OCI-LY7 (cell line): ENCODE measurements around the gene PCDH9. TPM values are rescaled to one million over a fixed set of nuclear protein-coding genes. Genes with fewer than 3 reads are reported as not detected.

Experiments
- BruUV-seq: library from RNA; stranded (reverse); fragments of 400-500 nt; replicated peaks from 2 replicates; lab custom pipeline; 2021; lab: Mats Ljungman, UMichigan
- CTCF ChIA-PET: fragments of 300-600 bp; sonication (Branson Sonifier 250); formaldehyde crosslinking; loops from one replicate; lab custom pipeline; 2022; ENCODE audit warnings: antibody characterized with exemption; ENCODE audit not compliant: unreplicated experiment; lab: Charles Lee
- POLR2A ChIA-PET: fragments of 300-600 bp; sonication (Branson Sonifier 250); formaldehyde crosslinking; loops from one replicate; lab custom pipeline; 2022; ENCODE audit warnings: antibody characterized with exemption; lab: Charles Lee
- DNase-seq: peaks from one replicate; pipeline ENCODE4 v3.0.0-alpha.2; 2015; ENCODE audit warnings: low spot score
- H2AFZ ChIP-seq: fragments of 200-600 bp; sonication (generic), shearing (Covaris generic); 2 replicates; pipeline ENCODE4 v1.6.1; 2014; ENCODE audit warnings: mild to moderate bottlenecking, antibody characterized with exemption, low read length, moderate library complexity
- H3K27ac ChIP-seq: fragments of 200-600 bp; sonication (generic); 2 replicates; pipeline ENCODE4 v1.5.1; 2014; ENCODE audit warnings: mixed run types, low read depth, mild to moderate bottlenecking, moderate library complexity, low read length, inconsistent platforms; ENCODE audit not compliant: poor library complexity, severe bottlenecking
- H3K36me3 ChIP-seq: fragments of 200-600 bp; sonication (generic); 2 replicates; pipeline ENCODE4 v1.6.1; 2014; ENCODE audit warnings: mild to moderate bottlenecking, antibody characterized with exemption, low read length, moderate library complexity, mixed read lengths; ENCODE audit not compliant: insufficient read depth
- H3K4me1 ChIP-seq: fragments of 200-600 bp; sonication (generic); 2 replicates; pipeline ENCODE4 v1.5.1; 2014; ENCODE audit warnings: mild to moderate bottlenecking, low read length; ENCODE audit not compliant: insufficient read depth, poor library complexity, severe bottlenecking
- H3K4me2 ChIP-seq: fragments of 200-600 bp; sonication (generic); 2 replicates; pipeline ENCODE4 v1.6.1; 2014; ENCODE audit warnings: mild to moderate bottlenecking, low read length
- H3K4me3 ChIP-seq: fragments of 200-600 bp; sonication (generic); 2 replicates; pipeline ENCODE4 v1.5.1; 2014; ENCODE audit warnings: mild to moderate bottlenecking, low read depth, low read length; ENCODE audit not compliant: poor library complexity, severe bottlenecking
- H3K79me2 ChIP-seq: fragments of 200-600 bp; sonication (generic); 2 replicates; pipeline ENCODE4 v1.6.1; 2016; ENCODE audit warnings: low read depth, mild to moderate bottlenecking, low read length, moderate library complexity, mixed read lengths; ENCODE audit not compliant: insufficient read depth
- H3K9me2 ChIP-seq: fragments of 200-600 bp; sonication (generic); 2 replicates; pipeline ENCODE4 v1.6.1; 2016; ENCODE audit warnings: mild to moderate bottlenecking, low read length, mixed read lengths; ENCODE audit not compliant: insufficient read depth
- H3K9me3 ChIP-seq: fragments of 200-600 bp; sonication (generic); 2 replicates; pipeline ENCODE4 v1.6.1; 2014; ENCODE audit warnings: mild to moderate bottlenecking, mixed run types, low read length, mixed read lengths
- H4K20me1 ChIP-seq: fragments of 200-600 bp; sonication (generic); 2 replicates; pipeline ENCODE4 v1.6.1; 2014; ENCODE audit warnings: mild to moderate bottlenecking, antibody characterized with exemption, low read length, moderate library complexity, mixed read lengths; ENCODE audit not compliant: insufficient read depth
- CTCF ChIP-seq: fragments of 200-600 bp; sonication (generic); conservative IDR thresholded peaks from 2 replicates; pipeline ENCODE4 v1.5.1; 2014; ENCODE audit warnings: mild to moderate bottlenecking, antibody characterized with exemption, low read length, moderate library complexity, mixed read lengths
- EZH2phosphoT487 ChIP-seq: fragments of 200-600 bp; sonication (generic); IDR thresholded peaks from 2 replicates; pipeline ENCODE4 v1.6.1; 2018; ENCODE audit warnings: low read depth, borderline replicate concordance, mild to moderate bottlenecking, mixed run types, antibody characterized with exemption, low read length, moderate library complexity, mixed read lengths
- intact Hi-C: fragments of 100-400 bp; cut with micrococcal nuclease; formaldehyde crosslinking; loops from one replicate; pipeline ENCODE4 v1.10.0; 2022; ENCODE audit not compliant: unreplicated experiment
- total RNA-seq, 2 experiments: library from RNA; depleted of rRNA in 1 of 2; stranded (reverse); fragments of >200 nt in 1 of 2; shearing (Covaris generic) in 1 of 2; gene quantifications; 2 replicates each; pipeline ENCODE4 v1.2.3, GENCODE V29; 2014 to 2022

Gene PCDH9
- total RNA-seq, 2 experiments from 2014 or later, result 20.1 to 26.0 TPM

DNA sequence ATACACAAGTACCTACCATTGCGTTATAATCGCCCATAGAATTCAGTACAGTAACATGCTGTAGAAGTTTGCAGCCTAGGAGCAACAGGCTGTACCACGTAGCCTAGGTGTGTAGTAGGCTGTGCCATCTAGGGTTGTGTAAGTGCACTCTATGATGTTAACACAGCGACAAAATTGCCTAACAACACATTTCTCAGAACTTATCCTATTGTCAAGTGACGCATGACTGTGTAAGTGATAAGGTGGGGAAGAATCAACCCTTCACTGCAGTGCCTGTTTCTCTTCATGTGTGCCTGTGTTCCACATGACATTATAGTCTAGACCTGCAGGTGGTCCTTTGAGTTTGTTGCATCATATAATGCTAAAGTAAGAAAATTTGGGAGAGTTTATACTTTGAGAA is 94.0 kb downstream of the PCDH9 start:
- no peaks in the 10 kb centered on the region for H3K79me2 ChIP-seq
- ChIA-PET CTCF (no interaction called here), POLR2A (no interaction called here)
- no peak overlapping the region for H3K4me2 ChIP-seq
- no peaks in the 10 kb centered on the region for H4K20me1 ChIP-seq
- no TSS peak for BruUV-seq
- peaks cover 8% of the 10 kb centered on the region for H3K4me1 ChIP-seq
- TF ChIP-seq CTCF (no peak), EZH2phosphoT487 (no peak)
- no peak for DNase-seq
- H3K9me3 ChIP-seq, result no peaks in the 10 kb centered on the region
- no peak overlapping the region for H3K27ac ChIP-seq
- no peaks in the 10 kb centered on the region for H3K9me2 ChIP-seq
- no peak overlapping the region for H3K4me3 ChIP-seq
- H2AFZ ChIP-seq, result no peak overlapping the region
- H3K36me3 ChIP-seq, result no peaks in the 10 kb centered on the region; the same call in 1 of the 2 replicates
- intact Hi-C loops, result no loop called here

GRCh38 chr13:67135356-67135755 is 94.8 kb downstream of the PCDH9 start:
- CTCF ChIA-PET, result no interaction called here
- peaks cover 8% of the 10 kb centered on the region for H3K4me1 ChIP-seq
- H3K4me3 ChIP-seq, result no peak overlapping the region
- H3K9me3 ChIP-seq, result no peaks in the 10 kb centered on the region
- H4K20me1 ChIP-seq, result no peaks in the 10 kb centered on the region
- H3K79me2 ChIP-seq, result no peaks in the 10 kb centered on the region
- TF ChIP-seq EZH2phosphoT487, result no peak
- TF ChIP-seq CTCF, result no peak
- no peak overlapping the region for H3K4me2 ChIP-seq
- intact Hi-C loops, result no loop called here
- POLR2A ChIA-PET, result interaction anchor here (0.6 to 2.0 kb wide), 8 partner anchors 8 to 213 kb away, joined by 3 to 15 read pairs (median 5); no protein-coding TSS in a partner anchor
- no TSS peak for BruUV-seq
- no peaks in the 10 kb centered on the region for H3K9me2 ChIP-seq
- H3K36me3 ChIP-seq, result no peaks in the 10 kb centered on the region; the same call in 1 of the 2 replicates
- no peak overlapping the region for H2AFZ ChIP-seq
- no peak for DNase-seq
- H3K27ac ChIP-seq, result no peak overlapping the region

- peaks cover 8% of the 10 kb centered on the region for H3K4me1 ChIP-seq
- no TSS peak for BruUV-seq
- TF ChIP-seq CTCF (no peak), EZH2phosphoT487 (no peak)
- ChIA-PET POLR2A (interaction anchor here (0.6 to 2.0 kb wide), 12 partner anchors 9 to 370 kb away, joined by 3 to 15 read pairs (median 3); no protein-coding TSS in a partner anchor), CTCF (no interaction called here)
- no peaks in the 10 kb centered on the region; the same call in 1 of the 2 replicates for H3K36me3 ChIP-seq
- no peaks in the 10 kb centered on the region for H3K79me2 ChIP-seq
- intact Hi-C loops, result no loop called here
- no peaks in the 10 kb centered on the region for H3K9me3 ChIP-seq
- no peaks in the 10 kb centered on the region for H4K20me1 ChIP-seq
- peak overlapping the region; percentile 75 for H3K4me2 ChIP-seq
- peak overlapping the region; percentile 100 for H2AFZ ChIP-seq
- no peak overlapping the region for H3K27ac ChIP-seq
- no peaks in the 10 kb centered on the region for H3K9me2 ChIP-seq
- DNase-seq, result peak; percentile 4
- H3K4me3 ChIP-seq, result peak overlapping the region; percentile 47
These were observed 95.6 kb downstream of the PCDH9 start for GRCh38 chr13:67134417-67135129.
